AG10803 (cell line): ENCODE results near the gene HES2.
"Not testable (repeated sequence)": the region's sequence is repeated elsewhere in the genome, so short reads cannot be mapped to it uniquely, and the experiment has no call there.

Source experiments
- DNase-seq: peaks from one replicate; pipeline ENCODE4 v3.0.0; 2010; ENCODE audit warnings: low read depth
- H3K4me3 ChIP-seq: 2 replicates; pipeline ENCODE4 v1.5.1; 2011; ENCODE audit warnings: mild to moderate bottlenecking, low read length, control low read depth
- CTCF ChIP-seq: conservative IDR thresholded peaks from 2 replicates; pipeline ENCODE4 v1.5.1; 2011; ENCODE audit warnings: mild to moderate bottlenecking, low read length, control low read depth, inconsistent platforms

Gene HES2

GRCh38 chr1:6460301-6461050, 40.8 kb upstream of the HES2 start:
- no peak overlapping the region for H3K4me3 ChIP-seq
- no peak for TF ChIP-seq CTCF
- no peak for DNase-seq

GRCh38 chr1:6459850-6460265, 40.1 kb upstream of the HES2 start:
- H3K4me3 ChIP-seq, result no peak overlapping the region
- no peak for TF ChIP-seq CTCF
- DNase-seq, result no peak

GRCh38 chr1:6456800-6457466, 37.2 kb upstream of the HES2 start:
- no peak overlapping the region for H3K4me3 ChIP-seq
- TF ChIP-seq CTCF, result no peak
- DNase-seq, result no peak

GRCh38 chr1:6455752-6456520, 36.2 kb upstream of the HES2 start:
- not testable (repeated sequence) for H3K4me3 ChIP-seq, DNase-seq

GRCh38 chr1:6454856-6455751, 35.4 kb upstream of the HES2 start:
- no peak overlapping the region for H3K4me3 ChIP-seq
- no peak for TF ChIP-seq CTCF
- DNase-seq, result peak; percentile 5

- not testable (repeated sequence) for DNase-seq, H3K4me3 ChIP-seq
Observed at GRCh38 chr1:6453895-6454855, 34.5 kb upstream of the HES2 start.

GRCh38 chr1:6450943-6451373, 31.2 kb upstream of the HES2 start:
- no peak overlapping the region for H3K4me3 ChIP-seq
- DNase-seq, result no peak
- TF ChIP-seq CTCF, result no peak

GRCh38 chr1:6450486-6450885, 30.8 kb upstream of the HES2 start:
- DNase-seq, H3K4me3 ChIP-seq: not testable (repeated sequence)
